SK-MEL-5 (cell line): Measurements from ENCODE around the gene GRIA1. TPM values are rescaled to one million over a fixed set of nuclear protein-coding genes. Genes with fewer than 3 reads are reported as not detected.

Experiments
- DNase-seq: peaks from one replicate; pipeline ENCODE4 v3.0.0-alpha.2; 2016; ENCODE audit warnings: low read depth, low spot score
- in situ Hi-C: cut with HindIII; loops from 2 replicates; pipeline ENCODE4 v1.10.0; 2016; ENCODE audit warnings: low sequenced_read_pairs, high pct_unique_total_duplicates, low pct_unique_long_range_greater_than_20kb
- total RNA-seq: library from RNA; depleted of rRNA; stranded (reverse); fragments of >200 nt; shearing (Covaris generic); gene quantifications from 2 replicates; pipeline ENCODE4 v1.2.3, GENCODE V29; 2014

The GRIA1 gene
- total RNA-seq, 1 experiment from 2014 or later: not detected

GRCh38 chr5:153572411-153573145, 82.1 kb downstream of the GRIA1 start:
- no peak for DNase-seq
- in situ Hi-C loops: no loop called here

GRCh38 chr5:153573326-153574033, 83.0 kb downstream of the GRIA1 start:
- in situ Hi-C loops: no loop called here
- DNase-seq: no peak

GRCh38 chr5:153584126-153584959, 93.9 kb downstream of the GRIA1 start:
- in situ Hi-C loops: no loop called here
- DNase-seq: no peak

GRCh38 chr5:153584960-153585359, 94.5 kb downstream of the GRIA1 start:
- in situ Hi-C loops: no loop called here
- DNase-seq: no peak

GRCh38 chr5:153585622-153586277, 95.3 kb downstream of the GRIA1 start:
- in situ Hi-C loops: no loop called here

GRCh38 chr5:153592081-153592480, 101.6 kb downstream of the GRIA1 start:
- no peak for DNase-seq
- in situ Hi-C loops: no loop called here

More at GRCh38 chr5:153585622-153586277, 95.3 kb downstream of the GRIA1 start:
- no peak for DNase-seq

GRCh38 chr5:153594785-153595184, 104.3 kb downstream of the GRIA1 start:
- no peak for DNase-seq
- in situ Hi-C loops: no loop called here

GRCh38 chr5:153598099-153598498, 107.6 kb downstream of the GRIA1 start:
- DNase-seq: no peak
- in situ Hi-C loops: no loop called here

GRCh38 chr5:153601377-153601776, 110.9 kb downstream of the GRIA1 start:
- in situ Hi-C loops: no loop called here
- DNase-seq: no peak

GRCh38 chr5:153605386-153605785, 114.9 kb downstream of the GRIA1 start:
- in situ Hi-C loops: no loop called here

GRCh38 chr5:153610009-153610408, 119.5 kb downstream of the GRIA1 start:
- DNase-seq: no peak
- in situ Hi-C loops: no loop called here

More at GRCh38 chr5:153605386-153605785, 114.9 kb downstream of the GRIA1 start:
- no peak for DNase-seq

GRCh38 chr5:153610811-153611210, 120.3 kb downstream of the GRIA1 start:
- no peak for DNase-seq
- in situ Hi-C loops: no loop called here

GRCh38 chr5:153613144-153613543, 122.7 kb downstream of the GRIA1 start:
- in situ Hi-C loops: no loop called here
- DNase-seq: no peak

- in situ Hi-C loops: no loop called here
Measured at GRCh38 chr5:153613672-153614071, 123.2 kb downstream of the GRIA1 start.

GRCh38 chr5:153617190-153617589, 126.7 kb downstream of the GRIA1 start:
- DNase-seq: no peak
- in situ Hi-C loops: no loop called here

More at GRCh38 chr5:153613672-153614071, 123.2 kb downstream of the GRIA1 start:
- no peak for DNase-seq

- in situ Hi-C loops: no loop called here
- no peak for DNase-seq
Measured at GRCh38 chr5:153618307-153618706, 127.8 kb downstream of the GRIA1 start.

GRCh38 chr5:153618867-153619266, 128.4 kb downstream of the GRIA1 start:
- in situ Hi-C loops: no loop called here
- DNase-seq: no peak

GRCh38 chr5:153619771-153620170, 129.3 kb downstream of the GRIA1 start:
- no peak for DNase-seq
- in situ Hi-C loops: no loop called here
